GM23338 (cell line): Measurements from ENCODE around the gene IGF2BP2. TPM values are rescaled to one million over a fixed set of nuclear protein-coding genes. Genes with fewer than 3 reads are reported as not detected.

Source experiments
- ATAC-seq: fragments of 200-7000 bp; cut with Tn5 transposase; 3 replicates; pipeline ENCODE4 v1.9.1; 2020
- DNase-seq: peaks from one replicate; pipeline ENCODE4 v3.0.0-alpha.2; 2015; ENCODE audit warnings: low spot score
- H2AFZ ChIP-seq: fragments of 200-600 bp; sonication (generic); 2 replicates; pipeline ENCODE4 v1.8.0; 2016; ENCODE audit warnings: antibody characterized with exemption, mild to moderate bottlenecking, moderate library complexity
- H3F3A ChIP-seq: fragments of 200-600 bp; sonication (generic); replicated peaks from 2 replicates; pipeline ENCODE4 v1.8.0; 2017; ENCODE audit warnings: antibody characterized with exemption, mixed run types, low read depth
- H3K27ac ChIP-seq: fragments of 200-600 bp; sonication (generic); 2 replicates; pipeline ENCODE4 v1.6.1; 2016; ENCODE audit warnings: low read depth
- H3K27me3 ChIP-seq: fragments of 200-600 bp; sonication (generic); 2 replicates; pipeline ENCODE4 v1.8.0; 2016; ENCODE audit warnings: mild to moderate bottlenecking, mixed run types, moderate library complexity; ENCODE audit not compliant: insufficient read depth
- H3K36me3 ChIP-seq: fragments of 200-600 bp; sonication (generic); 2 replicates; pipeline ENCODE4 v1.8.0; 2016; ENCODE audit warnings: mild to moderate bottlenecking; ENCODE audit not compliant: insufficient read depth
- H3K4me1 ChIP-seq: fragments of 200-600 bp; sonication (generic); 2 replicates; pipeline ENCODE4 v1.8.0; 2016; ENCODE audit warnings: mild to moderate bottlenecking, moderate library complexity; ENCODE audit not compliant: insufficient read depth
- H3K4me2 ChIP-seq: fragments of 200-600 bp; sonication (generic); 2 replicates; pipeline ENCODE4 v1.7.1; 2017; ENCODE audit warnings: mixed run types
- H3K4me3 ChIP-seq: fragments of 200-600 bp; sonication (generic); 2 replicates; pipeline ENCODE4 v1.6.1; 2016; ENCODE audit warnings: mixed run types
- H3K79me2 ChIP-seq: fragments of 200-600 bp; sonication (generic); replicated peaks from 2 replicates; pipeline ENCODE4 v1.8.0; 2017; ENCODE audit warnings: mild to moderate bottlenecking; ENCODE audit not compliant: insufficient read depth
- H3K9me2 ChIP-seq: fragments of 200-600 bp; sonication (generic); 2 replicates; pipeline ENCODE4 v1.8.0; 2017; ENCODE audit not compliant: insufficient read depth
- H4K20me1 ChIP-seq: fragments of 200-600 bp; sonication (generic); replicated peaks from 2 replicates; pipeline ENCODE4 v1.8.0; 2017; ENCODE audit warnings: mild to moderate bottlenecking; ENCODE audit not compliant: insufficient read depth
- H3K27ac Mint-ChIP-seq: 2 replicates; pipeline ENCODE4 v1.8.0; 2020; ENCODE audit warnings: inconsistent platforms, mild to moderate bottlenecking, moderate library complexity, mixed read lengths
- H3K27me3 Mint-ChIP-seq: 3 replicates; pipeline ENCODE4 v1.8.0; 2022; ENCODE audit warnings: low read depth, mild to moderate bottlenecking, moderate library complexity, mixed read lengths, inconsistent platforms; ENCODE audit not compliant: insufficient read depth, poor library complexity
- H3K36me3 Mint-ChIP-seq: 3 replicates; pipeline ENCODE4 v1.8.0; 2021; ENCODE audit warnings: low read depth, mild to moderate bottlenecking, inconsistent platforms, moderate library complexity, mixed read lengths
- H3K4me1 Mint-ChIP-seq: 3 replicates; pipeline ENCODE4 v1.8.0; 2020; ENCODE audit warnings: mild to moderate bottlenecking, inconsistent platforms, mixed read lengths
- H3K4me3 Mint-ChIP-seq: 3 replicates; pipeline ENCODE4 v1.8.0; 2021; ENCODE audit warnings: moderate library complexity, mild to moderate bottlenecking, inconsistent platforms, mixed read lengths
- H3K9me3 Mint-ChIP-seq: 3 replicates; pipeline ENCODE4 v1.8.0; 2020; ENCODE audit warnings: moderate library complexity, mild to moderate bottlenecking, inconsistent platforms, mixed read lengths
- CREB1 ChIP-seq: fragments of 250-450 bp; sonication (Bioruptor Pico); IDR thresholded peaks from 2 replicates; pipeline ENCODE4 v1.5.0; 2020; ENCODE audit warnings: low read depth, mild to moderate bottlenecking, moderate library complexity
- CTCF ChIP-seq, 2 experiments: fragments of 200-600 bp in 1 of 2; sonication (generic) in 1 of 2; conservative IDR thresholded peaks; 2 replicates each; pipeline versions ENCODE4 v1.5.1 to v1.6.1; 2016 to 2017; ENCODE audit warnings: antibody characterized with exemption in 2 of 2, low read depth in 2 of 2, mild to moderate bottlenecking in 2 of 2, moderate library complexity in 1 of 2
- ETS1 ChIP-seq: IDR thresholded peaks from 2 replicates; pipeline ENCODE4 v1.6.1; 2016; ENCODE audit warnings: antibody characterized with exemption
- EZH2 ChIP-seq: fragments of 200-600 bp; sonication (generic); IDR thresholded peaks from one replicate; pipeline ENCODE4 v1.8.0; 2017; ENCODE audit warnings: antibody characterized with exemption, mild to moderate bottlenecking, low read depth; ENCODE audit not compliant: unreplicated experiment
- EZH2phosphoT487 ChIP-seq: fragments of 200-600 bp; sonication (generic); IDR thresholded peaks from one replicate; pipeline ENCODE4 v1.8.1; 2018; ENCODE audit warnings: antibody characterized with exemption; ENCODE audit not compliant: unreplicated experiment
- JUNB ChIP-seq: IDR thresholded peaks from one replicate; pipeline ENCODE4 v1.6.1; 2016; ENCODE audit warnings: antibody characterized with exemption; ENCODE audit not compliant: unreplicated experiment
- NANOG ChIP-seq: IDR thresholded peaks from 2 replicates; pipeline ENCODE4 v1.6.1; 2016; ENCODE audit warnings: antibody characterized with exemption, borderline replicate concordance
- POLR2AphosphoS5 ChIP-seq: IDR thresholded peaks from 2 replicates; pipeline ENCODE4 v1.6.1; 2016; ENCODE audit warnings: antibody characterized with exemption, low read depth
- REST ChIP-seq: IDR thresholded peaks from one replicate; pipeline ENCODE4 v1.6.1; 2018; ENCODE audit warnings: antibody characterized with exemption; ENCODE audit not compliant: unreplicated experiment
- STAT1 ChIP-seq: IDR thresholded peaks from one replicate; pipeline ENCODE4 v1.6.1; 2016; ENCODE audit warnings: antibody characterized with exemption; ENCODE audit not compliant: unreplicated experiment
- ZNF114 ChIP-seq: fragments of 250-450 bp; sonication (Bioruptor Pico); IDR thresholded peaks from 2 replicates; pipeline ENCODE4 v1.5.0; 2020; ENCODE audit warnings: mild to moderate bottlenecking, moderate library complexity
- ZNF331 ChIP-seq: fragments of 250-450 bp; sonication (Bioruptor Pico); IDR thresholded peaks from 2 replicates; pipeline ENCODE4 v1.5.0; 2020; ENCODE audit warnings: low read depth, mild to moderate bottlenecking, moderate library complexity
- ZNF462 ChIP-seq: fragments of 250-450 bp; sonication (Bioruptor Pico); IDR thresholded peaks from 2 replicates; pipeline ENCODE4 v1.5.0; 2020; ENCODE audit warnings: mild to moderate bottlenecking, moderate library complexity
- polyA plus RNA-seq: library from polyadenylated mRNA; unstranded; fragments of >200 nt; fragmentation: Nextera tagmentation; extraction: Ambion mirVana; gene quantifications from 2 replicates; pipeline ENCODE4 v1.2.1, GENCODE V29; 2016
- total RNA-seq: library from RNA; depleted of rRNA; stranded (reverse); fragments of >200 nt; shearing (Covaris generic); gene quantifications from 2 replicates; pipeline ENCODE4 v1.2.3, GENCODE V29; 2014

The IGF2BP2 gene
- total and polyA plus RNA-seq, 2 experiments from 2014 or later: 82.9 to 84.5 TPM

GRCh38 chr3:185797108-185797881 lies 27.5 kb downstream of the IGF2BP2 start:
- peaks cover 51% of the 10 kb centered on the region for H3K4me1 Mint-ChIP-seq
- ATAC-seq (peak; percentile 16; the same call in 1 of the 3 replicates), DNase-seq (no peak)
- no peak overlapping the region for H3K4me3 Mint-ChIP-seq
- Histone ChIP-seq H3K4me1 (peaks cover 50% of the 10 kb centered on the region), H3K36me3 (no peaks in the 10 kb centered on the region), H3F3A (no peaks in the 10 kb centered on the region; the same call in 1 of the 2 replicates), H3K27ac (peak overlapping the region; percentile 78), H3K9me2 (no peaks in the 10 kb centered on the region), H3K4me3 (no peak overlapping the region), H3K4me2 (peak overlapping the region; percentile 60), H3K27me3 (no peaks in the 10 kb centered on the region), H3K79me2 (peaks cover 100% of the 10 kb centered on the region), H2AFZ (no peak overlapping the region), H4K20me1 (peaks cover 62% of the 10 kb centered on the region)
- H3K27me3 Mint-ChIP-seq: peaks cover 5% of the 10 kb centered on the region
- peaks cover 5% of the 10 kb centered on the region for H3K36me3 Mint-ChIP-seq
- H3K27ac Mint-ChIP-seq: peak overlapping the region; percentile 6
- no peak for TF ChIP-seq EZH2phosphoT487
- TF ChIP-seq JUNB: no peak
- TF ChIP-seq CTCF (conservative IDR thresholded peaks at IDR 0.05; ENCODE audit: low read depth in 2 of 2): no peak
- TF ChIP-seq NANOG: no peak
- TF ChIP-seq ZNF114 (CRISPR knock-in tag): no peak
- no peak for TF ChIP-seq ETS1
- TF ChIP-seq ZNF331 (CRISPR knock-in tag): no peak
- no peak for TF ChIP-seq STAT1
- no peak for TF ChIP-seq EZH2
- TF ChIP-seq REST: no peak
- no peak for TF ChIP-seq ZNF462
- no peak for TF ChIP-seq CREB1 (CRISPR knock-in tag)
- TF ChIP-seq POLR2AphosphoS5: no peak
- H3K9me3 Mint-ChIP-seq: no peaks in the 10 kb centered on the region
